H9 (cell line): ENCODE measurements around the gene WDR54. TPM values are rescaled to one million over a fixed set of nuclear protein-coding genes. Genes with fewer than 3 reads are reported as not detected.

Source experiments
- DNase-seq: peaks from one replicate; pipeline ENCODE4 v3.0.0-alpha.2; 2017
- H2AFZ ChIP-seq: one replicate; pipeline ENCODE4 v1.6.1; 2013; ENCODE audit warnings: mild to moderate bottlenecking, low read length, control low read depth, moderate library complexity
- H2AK5ac ChIP-seq: 2 replicates; pipeline ENCODE4 v1.6.1; 2013; ENCODE audit warnings: low read length, control low read depth, mixed read lengths; ENCODE audit not compliant: insufficient read length
- H2BK120ac ChIP-seq: one replicate; pipeline ENCODE4 v1.6.1; 2013; ENCODE audit warnings: low read depth, mild to moderate bottlenecking, low read length, control low read depth, inconsistent platforms; ENCODE audit not compliant: poor library complexity, severe bottlenecking
- H2BK12ac ChIP-seq: 2 replicates; pipeline ENCODE4 v1.6.1; 2013; ENCODE audit warnings: low read length, control low read depth, mixed read lengths, low read depth; ENCODE audit not compliant: insufficient read length
- H2BK15ac ChIP-seq: 2 replicates; pipeline ENCODE4 v1.6.1; 2013; ENCODE audit warnings: low read depth, low read length, control low read depth
- H2BK20ac ChIP-seq: one replicate; pipeline ENCODE4 v1.6.1; 2013; ENCODE audit warnings: low read depth, mild to moderate bottlenecking, low read length, control low read depth, inconsistent platforms; ENCODE audit not compliant: poor library complexity, severe bottlenecking
- H2BK5ac ChIP-seq: 2 replicates; pipeline ENCODE4 v1.6.1; 2013; ENCODE audit warnings: low read length, control low read depth, mixed read lengths; ENCODE audit not compliant: insufficient read length
- H3K14ac ChIP-seq: 2 replicates; pipeline ENCODE4 v1.6.1; 2013; ENCODE audit warnings: low read length, control low read depth; ENCODE audit not compliant: insufficient read depth
- H3K18ac ChIP-seq: 2 replicates; pipeline ENCODE4 v1.6.1; 2013; ENCODE audit warnings: low read depth, mild to moderate bottlenecking, mixed read lengths, low read length, control low read depth; ENCODE audit not compliant: insufficient read length
- H3K23ac ChIP-seq: 2 replicates; pipeline ENCODE4 v1.6.1; 2013; ENCODE audit warnings: low read length, control low read depth, mixed read lengths, low read depth; ENCODE audit not compliant: insufficient read length
- H3K23me2 ChIP-seq: 2 replicates; pipeline ENCODE4 v1.6.1; 2013; ENCODE audit warnings: low read depth, mild to moderate bottlenecking, mixed read lengths, low read length, control low read depth; ENCODE audit not compliant: insufficient read length, poor library complexity, severe bottlenecking
- H3K27ac ChIP-seq: 2 replicates; pipeline ENCODE4 v1.5.1; 2013; ENCODE audit warnings: low read length, control low read depth, mixed read lengths, low read depth; ENCODE audit not compliant: insufficient read length
- H3K27me3 ChIP-seq: 2 replicates; pipeline ENCODE4 v1.6.1; 2013; ENCODE audit warnings: low read length, control low read depth, inconsistent platforms; ENCODE audit not compliant: insufficient read depth
- H3K4ac ChIP-seq: 2 replicates; pipeline ENCODE4 v1.6.1; 2013; ENCODE audit warnings: low read depth, mild to moderate bottlenecking, control low read depth, inconsistent platforms, low read length, moderate library complexity
- H3K4me1 ChIP-seq: 2 replicates; pipeline ENCODE4 v1.6.1; 2013; ENCODE audit warnings: low read length, control low read depth, inconsistent platforms; ENCODE audit not compliant: insufficient read depth
- H3K4me2 ChIP-seq: 2 replicates; pipeline ENCODE4 v1.6.1; 2013; ENCODE audit warnings: low read length, control low read depth, mixed read lengths; ENCODE audit not compliant: insufficient read length, insufficient read depth
- H3K56ac ChIP-seq: 2 replicates; pipeline ENCODE4 v1.6.1; 2013; ENCODE audit warnings: low read depth, mild to moderate bottlenecking, mixed read lengths, low read length, control low read depth; ENCODE audit not compliant: insufficient read length
- H3K79me1 ChIP-seq: 2 replicates; pipeline ENCODE4 v1.6.1; 2013; ENCODE audit warnings: low read depth, mild to moderate bottlenecking, moderate library complexity, low read length, control low read depth, inconsistent platforms; ENCODE audit not compliant: insufficient read depth, poor library complexity, severe bottlenecking
- H3K79me2 ChIP-seq: 2 replicates; pipeline ENCODE4 v1.6.1; 2013; ENCODE audit warnings: low read length, control low read depth, inconsistent platforms; ENCODE audit not compliant: insufficient read depth
- H3K9ac ChIP-seq: 2 replicates; pipeline ENCODE4 v1.6.1; 2013; ENCODE audit warnings: low read length, control low read depth, mixed read lengths; ENCODE audit not compliant: insufficient read length; ENCODE audit errors: extremely low read depth
- H3K9me3 ChIP-seq: one replicate; pipeline ENCODE4 v1.6.1; 2013; ENCODE audit warnings: low read depth, low read length, inconsistent platforms; ENCODE audit not compliant: control insufficient read depth
- H3T11ph ChIP-seq: one replicate; pipeline ENCODE4 v1.6.1; 2013; ENCODE audit warnings: mild to moderate bottlenecking, low read length, control low read depth, inconsistent platforms
- H4K20me1 ChIP-seq: one replicate; pipeline ENCODE4 v1.6.1; 2013; ENCODE audit not compliant: control insufficient read depth, insufficient read length, insufficient read depth
- H4K5ac ChIP-seq: 2 replicates; pipeline ENCODE4 v1.6.1; 2013; ENCODE audit warnings: low read depth, mild to moderate bottlenecking, mixed read lengths, low read length, control low read depth; ENCODE audit not compliant: insufficient read length
- H4K8ac ChIP-seq: replicated peaks from 2 replicates; pipeline ENCODE4 v1.6.1; 2013; ENCODE audit warnings: low read length, control low read depth, mixed read lengths, low read depth; ENCODE audit not compliant: insufficient read length
- H4K91ac ChIP-seq: 2 replicates; pipeline ENCODE4 v1.6.1; 2013; ENCODE audit warnings: low read depth, mild to moderate bottlenecking, moderate library complexity, mixed read lengths, low read length, control low read depth; ENCODE audit not compliant: insufficient read length
- H3K27ac Mint-ChIP-seq, 3 experiments: 2 replicates in 2 of 3; 3 replicates in 1 of 3; pipeline ENCODE4 v1.8.0; 2020 to 2021; ENCODE audit warnings: mixed read lengths in 3 of 3, mild to moderate bottlenecking in 1 of 3, moderate library complexity in 1 of 3
- H3K27me3 Mint-ChIP-seq: 2 replicates; pipeline ENCODE4 v1.8.0; 2021; ENCODE audit warnings: low read depth, mild to moderate bottlenecking, moderate library complexity, mixed read lengths
- H3K36me3 Mint-ChIP-seq, 3 experiments: 2 replicates in 2 of 3; 3 replicates in 1 of 3; pipeline ENCODE4 v1.8.0; 2020 to 2021; ENCODE audit warnings: low read depth in 3 of 3, mixed read lengths in 3 of 3; ENCODE audit not compliant: insufficient read depth in 1 of 3
- H3K4me1 Mint-ChIP-seq, 2 experiments: 2 replicates each; pipeline ENCODE4 v1.8.0; 2020; ENCODE audit warnings: mixed read lengths in 2 of 2
- H3K4me3 Mint-ChIP-seq, 2 experiments: 2 replicates in 1 of 2; 3 replicates in 1 of 2; pipeline ENCODE4 v1.8.0; 2020 to 2021; ENCODE audit warnings: mild to moderate bottlenecking in 2 of 2, mixed read lengths in 2 of 2, moderate library complexity in 1 of 2
- H3K9me3 Mint-ChIP-seq, 2 experiments: 2 replicates in 1 of 2; 3 replicates in 1 of 2; pipeline ENCODE4 v1.8.0; 2020; ENCODE audit warnings: mild to moderate bottlenecking in 2 of 2, mixed read lengths in 2 of 2, moderate library complexity in 1 of 2
- CTCF ChIP-seq: fragments of 200-600 bp; sonication (generic); conservative IDR thresholded peaks from 3 replicates; pipeline ENCODE4 v1.8.0; 2021; ENCODE audit warnings: antibody characterized with exemption, mild to moderate bottlenecking
- WGBS: extraction: QIAGEN DNeasy Blood & Tissue Kit; methylation state at CpG from one replicate; pipeline ENCODE4 v1.1.7; 2013; ENCODE audit warnings: missing lambda C conversion rate, low lambda C conversion rate, mixed read lengths; ENCODE audit not compliant: insufficient read length; ENCODE audit errors: extremely low coverage; 5-methylcytosine and 5-hydroxymethylcytosine counted together
- total RNA-seq: library from RNA; stranded (reverse); gene quantifications from 2 replicates; pipeline ENCODE4 v1.2.1, GENCODE V29; 2021

Gene WDR54
- total RNA-seq, 1 experiment from 2014 or later: 66.4 TPM

GRCh38 chr2:74424995-74425406, 3.5 kb downstream of the WDR54 start:
- H3K56ac ChIP-seq: no peak overlapping the region
- H3K79me2 ChIP-seq: no peaks in the 10 kb centered on the region
- H3K23ac ChIP-seq: no peak overlapping the region
- no peaks in the 10 kb centered on the region for H4K20me1 ChIP-seq
- Mint-ChIP-seq H3K27me3 (peaks cover 23% of the 10 kb centered on the region), H3K27ac (peak overlapping the region in 2 of 3 experiments; percentile 43 to 55; a peak in 2 of 7 replicates), H3K4me1 (peaks cover 11 to 14% of the 10 kb centered on the region in 2 experiments), H3K36me3 (peaks cover 28 to 61% (median 58%) of the 10 kb centered on the region in 3 experiments), H3K9me3 (no peaks in the 10 kb centered on the region; a peak in 2 of 5 replicates), H3K4me3 (no peak overlapping the region)
- H2BK120ac ChIP-seq: no peak overlapping the region
- no peak overlapping the region for H4K8ac ChIP-seq
- no peaks in the 10 kb centered on the region for H3K27me3 ChIP-seq
- H3K18ac ChIP-seq: no peak overlapping the region
- H4K91ac ChIP-seq: no peak overlapping the region
- H3K14ac ChIP-seq: no peak overlapping the region
- H4K5ac ChIP-seq: no peak overlapping the region
- H3K4me1 ChIP-seq: no peaks in the 10 kb centered on the region
- DNase-seq: no peak
- H2BK20ac ChIP-seq: no peak overlapping the region
- peaks cover 9% of the 10 kb centered on the region for H3K23me2 ChIP-seq
- no peak overlapping the region for H2BK15ac ChIP-seq
- H2AFZ ChIP-seq: no peak overlapping the region
- no peak overlapping the region for H3K27ac ChIP-seq
- no peak overlapping the region for H3K4me2 ChIP-seq
- no peak overlapping the region for H2AK5ac ChIP-seq
- no peak overlapping the region for H3K4ac ChIP-seq
- WGBS: no CpG with 5 or more reads among the region's 5 CpGs
- no peaks in the 10 kb centered on the region for H3K9me3 ChIP-seq
- H2BK5ac ChIP-seq: no peak overlapping the region
- no peak overlapping the region for H2BK12ac ChIP-seq
- no peaks in the 10 kb centered on the region for H3K79me1 ChIP-seq
- TF ChIP-seq CTCF: no peak
- H3T11ph ChIP-seq: no peak overlapping the region
- H3K9ac ChIP-seq: no peak overlapping the region
